ENCODE measurements around the gene CTNNA1. TPM values are rescaled to one million over a fixed set of nuclear protein-coding genes. Genes with fewer than 3 reads are reported as not detected.
A peak's percentile ranks its signal among the peaks of the same experiment; 100 is the strongest.

The CTNNA1 gene
- total and polyA plus RNA-seq, 2 experiments from 2014 or later: 171 to 260 TPM

- no peak overlapping the region for H3K4me3 ChIP-seq
- DNase-seq (ENCODE audit: low read depth in 1 of 2, low spot score in 1 of 2): no peak
- no peaks in the 10 kb centered on the region for H3K36me3 ChIP-seq
- H3K27me3 ChIP-seq: no peaks in the 10 kb centered on the region
- TF ChIP-seq CTCF (IDR thresholded peaks at IDR 0.05; ENCODE audit: low read depth, low read length): no peak
- H3K4me1 ChIP-seq (ENCODE audit: low read depth): peaks cover 41% of the 10 kb centered on the region
- H3K9me3 ChIP-seq (ENCODE audit: low read depth): no peaks in the 10 kb centered on the region
- H3K27ac ChIP-seq: no peak overlapping the region
These were observed 121.0 kb downstream of the CTNNA1 start for GRCh38 chr5:138874241-138874640.

- Histone ChIP-seq H3K36me3 (no peaks in the 10 kb centered on the region), H3K27me3 (no peaks in the 10 kb centered on the region), H3K27ac (no peak within 1 kb of the TSS), H3K4me3 (no peak within 1 kb of the TSS), H3K9me3 (ENCODE audit: low read depth) (no peaks in the 10 kb centered on the region), H3K4me1 (ENCODE audit: low read depth) (peaks cover 34% of the 10 kb centered on the region)
- DNase-seq (ENCODE audit: low read depth in 1 of 2, low spot score in 1 of 2): peak in 1 of 2 donors; percentile 59
- TF ChIP-seq CTCF (IDR thresholded peaks at IDR 0.05; ENCODE audit: low read depth, low read length): no peak
These were observed 121.7 kb downstream of the CTNNA1 start, which contains the start of gene LRRTM2 for GRCh38 chr5:138874771-138875551. TSS of gene LRRTM2 (minus strand) at chr5:138875335. CDS start at chr5:138874911, 424 bp downstream.

GRCh38 chr5:138875552-138875875 lies 122.3 kb downstream of the CTNNA1 start:
- Histone ChIP-seq H3K27me3 (no peaks in the 10 kb centered on the region), H3K4me1 (ENCODE audit: low read depth) (peaks cover 29% of the 10 kb centered on the region), H3K36me3 (no peaks in the 10 kb centered on the region), H3K9me3 (ENCODE audit: low read depth) (no peaks in the 10 kb centered on the region), H3K27ac (no peak overlapping the region), H3K4me3 (no peak overlapping the region)
- no peak for TF ChIP-seq CTCF (IDR thresholded peaks at IDR 0.05; ENCODE audit: low read depth, low read length)
- no peak for DNase-seq (ENCODE audit: low read depth in 1 of 2, low spot score in 1 of 2)

GRCh38 chr5:138875946-138876345 lies 122.7 kb downstream of the CTNNA1 start:
- no peaks in the 10 kb centered on the region for H3K27me3 ChIP-seq
- no peak overlapping the region for H3K4me3 ChIP-seq
- H3K36me3 ChIP-seq: no peaks in the 10 kb centered on the region
- no peaks in the 10 kb centered on the region for H3K9me3 ChIP-seq (ENCODE audit: low read depth)
- no peak for TF ChIP-seq CTCF (IDR thresholded peaks at IDR 0.05; ENCODE audit: low read depth, low read length)
- no peak overlapping the region for H3K27ac ChIP-seq
- peaks cover 25% of the 10 kb centered on the region for H3K4me1 ChIP-seq (ENCODE audit: low read depth)
- no peak for DNase-seq (ENCODE audit: low read depth in 1 of 2, low spot score in 1 of 2)

- Histone ChIP-seq H3K36me3 (no peaks in the 10 kb centered on the region), H3K27me3 (no peaks in the 10 kb centered on the region), H3K9me3 (ENCODE audit: low read depth) (no peaks in the 10 kb centered on the region), H3K27ac (no peak overlapping the region), H3K4me3 (no peak overlapping the region), H3K4me1 (ENCODE audit: low read depth) (peaks cover 18% of the 10 kb centered on the region)
- DNase-seq (ENCODE audit: low read depth in 1 of 2, low spot score in 1 of 2): no peak
- TF ChIP-seq CTCF (IDR thresholded peaks at IDR 0.05; ENCODE audit: low read depth, low read length): no peak
These were observed 123.6 kb downstream of the CTNNA1 start for GRCh38 chr5:138876811-138877210.

Data from cardiac muscle cell (in vitro differentiated cells and primary cell).